Prostate gland (tissue), 2 donors: Measurements from ENCODE around the gene B3GLCT.

ENCODE experiments used
- POLR2AphosphoS5 ChIP-seq: sonication (generic); formaldehyde crosslinking; IDR thresholded peaks from one replicate; pipeline ENCODE4 v1.6.1; 2017; ENCODE audit warnings: antibody characterized with exemption
- TF ChIP-seq, protein P1 (sequence below), 4 experiments: fragments of 200-600 bp in 2 of 4; fragments of 450-650 bp in 2 of 4; sonication (generic) in 2 of 4; IDR thresholded peaks; 1 replicate in 3 of 4; 2 replicates in 1 of 4; pipeline ENCODE4 v1.5.1; 2016 to 2019; ENCODE audit warnings: antibody characterized with exemption in 4 of 4, mild to moderate bottlenecking in 2 of 4, moderate library complexity in 2 of 4

- TF ChIP-seq, protein P1, sequence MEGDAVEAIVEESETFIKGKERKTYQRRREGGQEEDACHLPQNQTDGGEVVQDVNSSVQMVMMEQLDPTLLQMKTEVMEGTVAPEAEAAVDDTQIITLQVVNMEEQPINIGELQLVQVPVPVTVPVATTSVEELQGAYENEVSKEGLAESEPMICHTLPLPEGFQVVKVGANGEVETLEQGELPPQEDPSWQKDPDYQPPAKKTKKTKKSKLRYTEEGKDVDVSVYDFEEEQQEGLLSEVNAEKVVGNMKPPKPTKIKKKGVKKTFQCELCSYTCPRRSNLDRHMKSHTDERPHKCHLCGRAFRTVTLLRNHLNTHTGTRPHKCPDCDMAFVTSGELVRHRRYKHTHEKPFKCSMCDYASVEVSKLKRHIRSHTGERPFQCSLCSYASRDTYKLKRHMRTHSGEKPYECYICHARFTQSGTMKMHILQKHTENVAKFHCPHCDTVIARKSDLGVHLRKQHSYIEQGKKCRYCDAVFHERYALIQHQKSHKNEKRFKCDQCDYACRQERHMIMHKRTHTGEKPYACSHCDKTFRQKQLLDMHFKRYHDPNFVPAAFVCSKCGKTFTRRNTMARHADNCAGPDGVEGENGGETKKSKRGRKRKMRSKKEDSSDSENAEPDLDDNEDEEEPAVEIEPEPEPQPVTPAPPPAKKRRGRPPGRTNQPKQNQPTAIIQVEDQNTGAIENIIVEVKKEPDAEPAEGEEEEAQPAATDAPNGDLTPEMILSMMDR (IDR thresholded peaks at IDR 0.05) = no peak
- TF ChIP-seq POLR2AphosphoS5 = no peak
Observed at GRCh38 chr13:31196992-31197391, 2.8 kb upstream of the B3GLCT start.
